Heart left ventricle (tissue), 16 donors: Measurements from ENCODE around the gene FIG4. TPM values are rescaled to one million over a fixed set of nuclear protein-coding genes. Genes with fewer than 3 reads are reported as not detected.

Source experiments
- ATAC-seq, 4 donors: fragments of 200-7000 bp; cut with Tn5 transposase; one replicate each; pipeline ENCODE4 v1.9.1; 2020 to 2022; ENCODE audit warnings: moderate library complexity in 4 of 4, mild to moderate bottlenecking in 3 of 4, moderate number of reproducible peaks in 1 of 4
- DNase-seq, 5 donors: peaks; one replicate each; pipeline ENCODE4 v3.0.0-alpha.2; 2020
- H3K27ac ChIP-seq, 12 donors: fragments of 200-600 bp; sonication (generic) in 4 of 12; one replicate each; pipeline versions ENCODE4 v1.5.0 to v1.8.0; 2016 to 2022; ENCODE audit warnings: mild to moderate bottlenecking in 2 of 12
- H3K27me3 ChIP-seq, 9 donors: fragments of 200-600 bp; sonication (generic) in 2 of 9; one replicate each; pipeline versions ENCODE4 v1.5.1 to v1.8.0; 2016 to 2022; ENCODE audit warnings: mild to moderate bottlenecking in 3 of 9
- H3K36me3 ChIP-seq, 9 donors: fragments of 200-600 bp; sonication (generic) in 2 of 9; one replicate each; pipeline versions ENCODE4 v1.5.0 to v1.8.0; 2018 to 2022; ENCODE audit warnings: mild to moderate bottlenecking in 2 of 9
- H3K4me1 ChIP-seq, 12 donors: fragments of 200-600 bp; sonication (generic) in 4 of 12; one replicate each; pipeline versions ENCODE4 v1.5.0 to v1.8.0; 2016 to 2022; ENCODE audit warnings: mild to moderate bottlenecking in 3 of 12
- H3K4me3 ChIP-seq, 12 donors: fragments of 200-600 bp; sonication (generic) in 4 of 12; one replicate each; pipeline versions ENCODE4 v1.5.0 to v1.8.0; 2017 to 2022; ENCODE audit warnings: mild to moderate bottlenecking in 9 of 12, moderate library complexity in 4 of 12
- H3K9me3 ChIP-seq, 12 donors: fragments of 200-600 bp; sonication (generic) in 4 of 12; one replicate each; pipeline versions ENCODE4 v1.5.0 to v1.8.0; 2016 to 2022; ENCODE audit warnings: mild to moderate bottlenecking in 1 of 12
- CTCF ChIP-seq, 12 donors: fragments of 200-600 bp; sonication (generic) in 4 of 12; IDR thresholded peaks; one replicate each; pipeline versions ENCODE4 v1.5.0 to v1.8.0; 2018 to 2022; ENCODE audit warnings: antibody characterized with exemption in 12 of 12, mild to moderate bottlenecking in 5 of 12
- POLR2A ChIP-seq, 2 donors: fragments of 450-650 bp; IDR thresholded peaks; one replicate each; pipeline ENCODE4 v1.6.1; 2017; ENCODE audit warnings: antibody characterized with exemption in 2 of 2, mild to moderate bottlenecking in 2 of 2, moderate library complexity in 2 of 2
- WGBS, 4 donors: extraction: QIAGEN DNeasy Blood & Tissue Kit in 2 of 4; methylation state at CpG; one replicate each; pipeline versions ENCODE4 v1.1.5 to v1.1.7; 2013 to 2018; 5-methylcytosine and 5-hydroxymethylcytosine counted together
- intact Hi-C, 10 donors: fragments of 100-400 bp; cut with DNase I; formaldehyde crosslinking; loops; one replicate each; pipeline versions ENCODE4 v1.11.1 to v1.14.2; 2022
- polyA plus RNA-seq, 2 donors: library from polyadenylated mRNA; stranded (reverse); fragments of 200-250 nt; gene quantifications; one replicate each; pipeline ENCODE4 v1.2.3, GENCODE V29; 2013
- total RNA-seq, 9 donors: library from RNA; depleted of rRNA in 2 of 9; stranded (reverse); fragments of >200 nt in 2 of 9; fragmentation: NEBNext Ultra II Directional in 3 of 9; extraction: Animal tissue kit (Norgen Biotek cat#: 25700) in 3 of 9; gene quantifications; one replicate each; pipeline versions ENCODE4 v1.1.0 to v1.2.4, GENCODE V29; 2016 to 2023
- donor health status: ischemic (EF 13 %, LVEDD 7.1; RV severe dilation, severe dysfunction).
- donor health status: healthy with polysubstance abuse.
- donor health status: DM: no; HTN: yes; CAD: no.
- donor health status: DM: no; HTN: no; CAD: no.
- donor health status: ischemic (EF 25% LVEDD 6.9; RV normal size, moderate dysfunction).
- donor health status: ischemic (EF 25% LVEDD 5.7; RV mildly dilated, moderate dysfunction).
- donor health status: healthy.
- donor health status: DM: yes; HTN: yes; CAD: no.
- donor health status: ischemic (EF 35%, LVEDD 5.7; RV mildly dilated, moderate dysfunction).
- donor health status: nonischemic (EF 11% LVEDD 7.7; RV severe dilation, severe dysfunction).
- donor health status: DM: yes; HTN: yes; CAD: no.
- donor health status: PGD.
- donor health status: ischemic (EF 29% LVEDD 5.4; RV normal size, mild dysfunction).
- donor health status: nonischemic (EF 23%, LVEDD 6.1; RV moderate dilation, normal function).

FIG4 gene
- total and polyA plus RNA-seq, 11 donors, result 4.8 to 17.2 (median 10.2) TPM

GRCh38 chr6:109760208-109760607 lies 69.1 kb downstream of the FIG4 start:
- no peak for TF ChIP-seq CTCF (IDR thresholded peaks at IDR 0.05)
- TF ChIP-seq POLR2A (IDR thresholded peaks at IDR 0.05), result no peak
- no peak overlapping the region for H3K4me3 ChIP-seq
- DNase-seq (no peak), ATAC-seq (peak in 2 of 4 donors; percentile 49 to 66)
- H3K36me3 ChIP-seq, result peaks cover 0 to 19% (median 8%) of the 10 kb centered on the region in 9 donors
- H3K27me3 ChIP-seq, result no peaks in the 10 kb centered on the region
- peak overlapping the region in 7 of 12 donors; percentile 3 to 71 (median 27) for H3K27ac ChIP-seq
- peaks cover 0 to 8% (median 0%) of the 10 kb centered on the region in 12 donors for H3K4me1 ChIP-seq
- 35 to 69% (median 52%) methylated on average over 2 of the region's 2 CpGs for WGBS, 4 donors
- intact Hi-C loops, result no loop called here
- peaks cover 0 to 11% (median 0%) of the 10 kb centered on the region in 12 donors for H3K9me3 ChIP-seq

GRCh38 chr6:109762166-109762565 lies 71.1 kb downstream of the FIG4 start:
- Histone ChIP-seq H3K4me1 (peaks cover 0 to 8% (median 0%) of the 10 kb centered on the region in 12 donors), H3K4me3 (no peak overlapping the region), H3K27ac (no peak overlapping the region), H3K27me3 (no peaks in the 10 kb centered on the region), H3K36me3 (peaks cover 0 to 35% (median 20%) of the 10 kb centered on the region in 9 donors), H3K9me3 (peaks cover 0 to 6% (median 0%) of the 10 kb centered on the region in 12 donors)
- TF ChIP-seq CTCF (IDR thresholded peaks at IDR 0.05) (no peak), POLR2A (IDR thresholded peaks at IDR 0.05) (no peak)
- 95 to 99% (median 98%) methylated on average over 2 of the region's 2 CpGs for WGBS, 4 donors
- intact Hi-C loops, result no loop called here
- no peak for DNase-seq
- ATAC-seq, result no peak

- no peak for ATAC-seq
- H3K27ac ChIP-seq, result no peak overlapping the region
- no peaks in the 10 kb centered on the region for H3K27me3 ChIP-seq
- intact Hi-C loops, result no loop called here
- peaks cover 0 to 8% (median 0%) of the 10 kb centered on the region in 12 donors for H3K4me1 ChIP-seq
- TF ChIP-seq POLR2A (IDR thresholded peaks at IDR 0.05) (no peak), CTCF (IDR thresholded peaks at IDR 0.05) (no peak)
- no peak overlapping the region for H3K4me3 ChIP-seq
- WGBS, 4 donors, result 0 to 100% (median 97%) methylated on average over 1 of the region's 1 CpG
- peaks cover 0 to 38% (median 26%) of the 10 kb centered on the region in 9 donors for H3K36me3 ChIP-seq
- DNase-seq, result no peak
- H3K9me3 ChIP-seq, result peaks cover 0 to 6% (median 0%) of the 10 kb centered on the region in 12 donors
Measured at GRCh38 chr6:109762769-109763441, 71.8 kb downstream of the FIG4 start.

GRCh38 chr6:109766167-109766566 lies 75.1 kb downstream of the FIG4 start:
- intact Hi-C loops, result no loop called here
- H3K27me3 ChIP-seq, result no peaks in the 10 kb centered on the region
- peaks cover 0 to 6% (median 0%) of the 10 kb centered on the region in 12 donors for H3K4me1 ChIP-seq
- ATAC-seq (no peak), DNase-seq (no peak)
- H3K9me3 ChIP-seq, result no peaks in the 10 kb centered on the region
- no peak overlapping the region for H3K4me3 ChIP-seq
- no peak overlapping the region for H3K27ac ChIP-seq
- TF ChIP-seq CTCF (IDR thresholded peaks at IDR 0.05) (no peak), POLR2A (IDR thresholded peaks at IDR 0.05) (no peak)
- 82 to 94% (median 91%) methylated on average over 3 of the region's 3 CpGs for WGBS, 4 donors
- peaks cover 0 to 44% (median 32%) of the 10 kb centered on the region in 9 donors for H3K36me3 ChIP-seq
